Liver (tissue), 3 donors: ENCODE measurements around the gene RAI1.

Experiments
- FOXA1 ChIP-seq: IDR thresholded peaks from 2 replicates; pipeline ENCODE4 v1.6.1; 2016; ENCODE audit warnings: antibody characterized with exemption
- REST ChIP-seq: IDR thresholded peaks from 2 replicates; pipeline ENCODE4 v1.6.1; 2016; ENCODE audit warnings: antibody characterized with exemption, mild to moderate bottlenecking
- TF ChIP-seq, protein P1 (sequence below): fragments of 150-350 bp; IDR thresholded peaks from 2 replicates; pipeline ENCODE4 v1.5.1; 2017; ENCODE audit warnings: improper control_type of control experiment, low read depth, low read length; ENCODE audit not compliant: missing input control
- TF ChIP-seq, protein P2 (sequence below): IDR thresholded peaks from 2 replicates; pipeline ENCODE4 v1.6.1; 2016; ENCODE audit warnings: antibody characterized with exemption
- donor health status: healthy.
- donor health status: healthy.

DNA sequence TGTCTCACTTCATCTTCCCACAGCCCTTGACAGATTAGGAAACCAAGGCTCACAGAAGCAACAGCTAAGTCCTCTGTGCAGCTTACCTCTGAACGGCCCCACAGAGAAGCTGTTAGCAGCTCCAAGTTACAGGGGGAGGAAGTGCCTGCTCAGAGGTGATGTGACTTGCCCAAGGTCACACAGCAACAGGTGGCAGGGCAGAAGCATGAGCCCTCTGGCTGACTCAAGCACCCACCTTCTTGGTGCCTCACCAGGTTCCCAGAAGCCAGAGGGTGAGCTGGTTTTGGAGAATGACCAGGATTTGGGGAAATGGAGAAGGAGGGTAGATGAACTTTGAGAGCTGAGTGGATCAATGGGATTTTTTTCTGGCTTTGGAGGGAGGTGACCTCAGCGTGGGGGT lies 14.0 kb upstream of the RAI1 start:
- TF ChIP-seq, protein P1, sequence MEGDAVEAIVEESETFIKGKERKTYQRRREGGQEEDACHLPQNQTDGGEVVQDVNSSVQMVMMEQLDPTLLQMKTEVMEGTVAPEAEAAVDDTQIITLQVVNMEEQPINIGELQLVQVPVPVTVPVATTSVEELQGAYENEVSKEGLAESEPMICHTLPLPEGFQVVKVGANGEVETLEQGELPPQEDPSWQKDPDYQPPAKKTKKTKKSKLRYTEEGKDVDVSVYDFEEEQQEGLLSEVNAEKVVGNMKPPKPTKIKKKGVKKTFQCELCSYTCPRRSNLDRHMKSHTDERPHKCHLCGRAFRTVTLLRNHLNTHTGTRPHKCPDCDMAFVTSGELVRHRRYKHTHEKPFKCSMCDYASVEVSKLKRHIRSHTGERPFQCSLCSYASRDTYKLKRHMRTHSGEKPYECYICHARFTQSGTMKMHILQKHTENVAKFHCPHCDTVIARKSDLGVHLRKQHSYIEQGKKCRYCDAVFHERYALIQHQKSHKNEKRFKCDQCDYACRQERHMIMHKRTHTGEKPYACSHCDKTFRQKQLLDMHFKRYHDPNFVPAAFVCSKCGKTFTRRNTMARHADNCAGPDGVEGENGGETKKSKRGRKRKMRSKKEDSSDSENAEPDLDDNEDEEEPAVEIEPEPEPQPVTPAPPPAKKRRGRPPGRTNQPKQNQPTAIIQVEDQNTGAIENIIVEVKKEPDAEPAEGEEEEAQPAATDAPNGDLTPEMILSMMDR, result no peak
- TF ChIP-seq, protein P2, sequence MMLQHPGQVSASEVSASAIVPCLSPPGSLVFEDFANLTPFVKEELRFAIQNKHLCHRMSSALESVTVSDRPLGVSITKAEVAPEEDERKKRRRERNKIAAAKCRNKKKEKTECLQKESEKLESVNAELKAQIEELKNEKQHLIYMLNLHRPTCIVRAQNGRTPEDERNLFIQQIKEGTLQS, result no peak
- no peak for TF ChIP-seq REST
- no peak for TF ChIP-seq FOXA1
